ENCODE results near the gene THY1. TPM values are rescaled to one million over a fixed set of nuclear protein-coding genes. Genes with fewer than 3 reads are reported as not detected.

THY1 gene
- polyA plus RNA-seq, 1 experiment, result 1,905 TPM

- Histone ChIP-seq H3K36me3 (ENCODE audit: control insufficient read depth, insufficient read depth, low read length) (no peaks in the 10 kb centered on the region), H3K4me3 (ENCODE audit: low read depth, low read length) (no peak overlapping the region), H3K27me3 (ENCODE audit: control insufficient read depth, insufficient read depth, low read length) (no peaks in the 10 kb centered on the region)
- DNase-seq (ENCODE audit: low read depth), result no peak
- no peak for TF ChIP-seq CTCF (IDR thresholded peaks at IDR 0.05; ENCODE audit: insufficient read depth, low read depth, low read length)
- POLR2A ChIA-PET, result no interaction called here
- CTCF ChIA-PET, result interaction anchor here (0.6 to 3.3 kb wide), 3 partner anchors 15 to 74 kb away, joined by 3 to 12 read pairs (median 6); no protein-coding TSS in a partner anchor
Measured at GRCh38 chr11:119448380-119448779, 25.4 kb upstream of the THY1 start.

- no peak overlapping the region for H3K4me3 ChIP-seq (ENCODE audit: low read depth, low read length)
- no peak for TF ChIP-seq CTCF (IDR thresholded peaks at IDR 0.05; ENCODE audit: insufficient read depth, low read depth, low read length)
- no peaks in the 10 kb centered on the region for H3K36me3 ChIP-seq (ENCODE audit: control insufficient read depth, insufficient read depth, low read length)
- ChIA-PET CTCF (interaction anchor here (1.5 to 3.3 kb wide), 4 partner anchors 14 to 73 kb away, joined by 4 to 12 read pairs (median 8); no protein-coding TSS in a partner anchor), POLR2A (interaction anchor here (0.6 kb wide), 1 partner anchor 15 kb away, joined by 3 read pairs; no protein-coding TSS in a partner anchor)
- H3K27me3 ChIP-seq (ENCODE audit: control insufficient read depth, insufficient read depth, low read length), result no peaks in the 10 kb centered on the region
- DNase-seq (ENCODE audit: low read depth), result no peak
Measured at GRCh38 chr11:119447664-119448242, 24.8 kb upstream of the THY1 start.

GRCh38 chr11:119446871-119447663 is 24.1 kb upstream of the THY1 start:
- no peak for DNase-seq (ENCODE audit: low read depth)
- H3K27me3 ChIP-seq (ENCODE audit: control insufficient read depth, insufficient read depth, low read length), result no peaks in the 10 kb centered on the region
- H3K4me3 ChIP-seq (ENCODE audit: low read depth, low read length), result no peak overlapping the region
- no peaks in the 10 kb centered on the region for H3K36me3 ChIP-seq (ENCODE audit: control insufficient read depth, insufficient read depth, low read length)
- POLR2A ChIA-PET, result interaction anchor here (0.6 kb wide), 1 partner anchor 15 kb away, joined by 3 read pairs; no protein-coding TSS in a partner anchor
- TF ChIP-seq CTCF (IDR thresholded peaks at IDR 0.05; ENCODE audit: insufficient read depth, low read depth, low read length), result no peak
- CTCF ChIA-PET, result interaction anchor here (1.5 to 3.3 kb wide), 4 partner anchors 14 to 73 kb away, joined by 4 to 12 read pairs (median 8); no protein-coding TSS in a partner anchor

GRCh38 chr11:119446434-119446833 is 23.5 kb upstream of the THY1 start:
- POLR2A ChIA-PET, result interaction anchor here (0.6 kb wide), 1 partner anchor 32 kb away, joined by 7 read pairs; no protein-coding TSS in a partner anchor

More at GRCh38 chr11:119446434-119446833, 23.5 kb upstream of the THY1 start:
- no peak for TF ChIP-seq CTCF (IDR thresholded peaks at IDR 0.05; ENCODE audit: insufficient read depth, low read depth, low read length)
- Histone ChIP-seq H3K36me3 (ENCODE audit: control insufficient read depth, insufficient read depth, low read length) (no peaks in the 10 kb centered on the region), H3K4me3 (ENCODE audit: low read depth, low read length) (no peak overlapping the region), H3K27me3 (ENCODE audit: control insufficient read depth, insufficient read depth, low read length) (no peaks in the 10 kb centered on the region)
- no peak for DNase-seq (ENCODE audit: low read depth)
- CTCF ChIA-PET, result interaction anchor here (1.5 to 3.3 kb wide), 3 partner anchors 23 to 72 kb away, joined by 4 to 12 read pairs (median 9); no protein-coding TSS in a partner anchor

Measured in BJ (cell line).